GM19455 (cell line): ENCODE measurements around the gene SIM1.

Experiments
- ATAC-seq: cut with Tn5 transposase; IDR thresholded peaks from one replicate; pipeline ENCODE4 v1.9.1; 2021; ENCODE audit not compliant: unreplicated experiment

The SIM1 gene

DNA sequence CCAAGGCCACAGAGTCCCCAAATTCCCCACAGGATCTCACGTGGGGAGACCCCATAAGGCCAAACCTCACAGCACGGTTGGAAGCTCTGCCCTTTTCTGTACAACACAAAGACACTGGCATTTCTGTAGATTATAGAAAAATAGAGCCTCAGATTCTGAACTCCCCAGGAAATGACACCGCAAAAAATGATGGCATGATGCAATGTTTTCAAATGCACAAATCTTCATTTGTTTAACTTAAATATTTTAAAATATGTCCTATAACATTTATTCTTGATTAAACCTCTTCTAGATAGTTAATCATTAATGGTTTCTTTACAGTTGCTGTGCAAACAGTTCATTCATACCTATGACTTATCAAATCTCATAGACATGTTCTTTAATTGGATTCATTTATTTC lies 33.8 kb downstream of the SIM1 start:
- ATAC-seq, result no peak

- ATAC-seq, result no peak
Observed at GRCh38 chr6:100427452-100427851, 37.3 kb downstream of the SIM1 start.

DNA sequence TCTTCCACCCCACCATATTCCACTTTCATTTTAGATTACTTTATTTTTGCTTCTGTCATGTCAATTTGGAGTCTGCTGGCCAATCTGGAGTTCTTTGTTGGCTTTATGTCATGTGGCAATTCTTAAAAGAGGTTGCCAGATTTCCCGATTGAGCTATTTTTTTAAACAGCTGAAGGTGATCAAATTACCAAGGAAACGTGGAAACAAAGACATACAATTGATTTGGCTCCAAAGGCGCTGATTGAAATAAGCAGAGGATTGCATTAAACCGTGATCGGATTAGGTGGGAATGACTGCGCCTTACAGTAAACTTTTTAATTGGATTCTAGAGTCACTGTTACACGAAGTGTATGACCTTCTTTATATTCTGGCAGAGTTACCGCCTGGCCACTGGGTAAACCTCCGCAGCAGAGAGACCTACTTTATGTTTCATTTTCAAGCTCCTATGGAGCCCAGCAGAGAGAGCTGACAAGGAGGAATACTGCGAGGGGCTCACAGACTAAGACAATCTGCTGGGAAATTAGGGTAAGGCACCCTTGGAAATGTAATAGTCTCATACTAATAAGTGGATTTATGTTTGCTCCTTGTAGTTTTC lies 37.9 kb downstream of the SIM1 start:
- no peak for ATAC-seq

GRCh38 chr6:100426241-100426640 lies 38.5 kb downstream of the SIM1 start:
- no peak for ATAC-seq

- no peak for ATAC-seq
Observed at GRCh38 chr6:100420711-100421110, 44.0 kb downstream of the SIM1 start.

GRCh38 chr6:100417036-100417435 lies 47.7 kb downstream of the SIM1 start:
- ATAC-seq, result no peak

GRCh38 chr6:100415768-100416167 lies 49.0 kb downstream of the SIM1 start:
- ATAC-seq, result no peak

- ATAC-seq, result no peak
Observed at GRCh38 chr6:100412872-100413271, 51.8 kb downstream of the SIM1 start.

- ATAC-seq, result no peak
Observed at GRCh38 chr6:100404051-100404450, 60.7 kb downstream of the SIM1 start.

DNA sequence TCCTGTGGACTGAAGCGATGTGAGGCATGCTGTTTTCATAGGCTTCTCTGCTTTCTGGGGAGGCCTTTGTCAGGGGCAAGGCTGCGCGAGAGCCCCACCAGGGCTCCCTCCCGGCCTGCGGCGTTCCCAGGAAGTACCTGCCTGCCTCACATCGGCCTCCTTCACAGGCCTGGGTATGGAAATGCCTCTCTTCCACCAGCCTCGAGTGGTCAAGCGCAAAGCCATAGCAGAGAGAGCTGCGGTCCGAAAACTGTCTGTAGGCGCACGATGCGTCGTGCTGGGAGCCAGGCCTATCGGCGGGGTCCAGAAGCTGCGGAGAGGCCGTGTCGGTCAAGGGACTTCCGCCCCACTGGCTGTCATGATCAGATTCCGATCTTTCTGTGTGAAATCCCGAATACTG lies 71.2 kb downstream of the SIM1 start:
- ATAC-seq, result no peak

- ATAC-seq, result no peak
Observed at GRCh38 chr6:100392423-100392822, 72.3 kb downstream of the SIM1 start.

- ATAC-seq, result no peak
Observed at GRCh38 chr6:100388868-100389519, 75.7 kb downstream of the SIM1 start.

- ATAC-seq, result no peak
Observed at GRCh38 chr6:100382767-100383195, 81.9 kb downstream of the SIM1 start.

DNA sequence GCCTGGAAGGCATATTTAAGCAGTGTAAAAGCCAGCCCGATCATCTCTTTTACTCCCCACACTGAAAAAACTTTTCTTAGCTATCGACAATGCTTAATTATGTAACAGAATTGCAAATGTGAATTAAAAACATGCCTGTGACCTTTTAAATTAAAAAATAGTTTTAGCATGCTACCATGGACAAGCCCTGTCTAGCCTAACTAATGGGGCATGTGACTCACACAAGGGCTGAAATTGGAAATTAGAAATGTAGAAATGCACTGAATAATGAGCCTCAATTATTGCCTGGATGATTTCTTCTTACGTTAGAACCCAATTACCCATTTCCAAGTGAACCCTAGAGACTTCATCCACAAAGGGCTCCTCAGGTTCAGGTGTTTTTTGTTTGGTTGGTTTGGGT lies 82.7 kb downstream of the SIM1 start:
- no peak for ATAC-seq

DNA sequence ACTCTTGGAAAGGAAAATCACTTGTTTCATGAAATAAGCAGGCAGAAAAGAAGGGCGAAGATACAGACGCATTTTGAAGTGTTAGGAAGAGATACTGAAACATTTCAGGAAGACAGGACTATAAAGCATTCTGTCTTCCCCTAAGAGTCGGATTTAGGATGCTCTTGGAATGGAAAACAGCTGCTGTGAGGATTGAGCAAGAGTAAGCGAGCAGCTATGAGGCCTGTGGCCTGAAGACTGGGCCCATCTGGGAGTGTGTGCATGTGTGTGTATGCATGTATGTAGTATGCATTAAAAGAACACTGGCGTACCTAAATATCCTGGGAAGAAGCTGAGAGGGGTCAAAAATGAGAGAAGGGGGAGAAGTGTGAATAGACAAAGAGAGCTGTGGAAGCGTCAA lies 83.6 kb downstream of the SIM1 start:
- no peak for ATAC-seq

- no peak for ATAC-seq
Observed at GRCh38 chr6:100379386-100379785, 85.3 kb downstream of the SIM1 start.

DNA sequence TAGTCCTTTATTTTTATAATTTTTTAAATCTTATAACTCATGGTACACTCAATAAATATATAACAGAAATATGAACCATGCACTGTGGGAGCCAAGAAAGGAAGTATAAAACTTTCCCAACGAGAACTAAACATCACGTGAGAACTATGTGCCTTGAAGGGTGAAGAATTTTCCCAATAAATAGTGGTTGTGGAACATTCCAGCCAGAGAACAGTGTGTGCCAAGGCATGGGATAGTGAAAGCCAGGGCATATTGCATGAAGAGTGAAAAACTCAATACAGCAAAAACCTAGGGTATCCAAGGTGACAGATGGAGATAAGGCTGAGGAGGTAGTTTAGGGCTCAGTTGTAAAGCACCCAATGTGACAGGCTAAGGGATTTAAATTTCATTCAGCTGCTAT lies 86.1 kb downstream of the SIM1 start:
- no peak for ATAC-seq

DNA sequence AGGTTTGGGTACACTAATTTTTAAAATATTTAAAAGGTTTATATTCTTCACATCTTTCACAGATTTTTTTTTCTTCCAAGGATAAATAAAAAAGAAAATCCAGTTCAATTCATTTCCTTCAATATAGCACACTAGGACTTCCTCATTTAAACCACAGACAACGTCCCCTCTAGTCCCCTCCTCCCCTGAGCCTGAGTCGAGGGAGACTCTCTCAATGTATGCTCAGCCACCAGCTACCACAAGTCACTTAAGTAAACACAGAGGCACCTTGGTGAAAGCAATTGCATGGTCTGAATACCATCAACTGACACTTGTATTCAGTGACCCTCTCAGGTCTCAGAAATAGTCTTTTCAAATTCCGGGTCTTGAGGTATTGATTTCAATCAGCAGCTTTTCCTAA lies 88.6 kb downstream of the SIM1 start:
- no peak for ATAC-seq

DNA sequence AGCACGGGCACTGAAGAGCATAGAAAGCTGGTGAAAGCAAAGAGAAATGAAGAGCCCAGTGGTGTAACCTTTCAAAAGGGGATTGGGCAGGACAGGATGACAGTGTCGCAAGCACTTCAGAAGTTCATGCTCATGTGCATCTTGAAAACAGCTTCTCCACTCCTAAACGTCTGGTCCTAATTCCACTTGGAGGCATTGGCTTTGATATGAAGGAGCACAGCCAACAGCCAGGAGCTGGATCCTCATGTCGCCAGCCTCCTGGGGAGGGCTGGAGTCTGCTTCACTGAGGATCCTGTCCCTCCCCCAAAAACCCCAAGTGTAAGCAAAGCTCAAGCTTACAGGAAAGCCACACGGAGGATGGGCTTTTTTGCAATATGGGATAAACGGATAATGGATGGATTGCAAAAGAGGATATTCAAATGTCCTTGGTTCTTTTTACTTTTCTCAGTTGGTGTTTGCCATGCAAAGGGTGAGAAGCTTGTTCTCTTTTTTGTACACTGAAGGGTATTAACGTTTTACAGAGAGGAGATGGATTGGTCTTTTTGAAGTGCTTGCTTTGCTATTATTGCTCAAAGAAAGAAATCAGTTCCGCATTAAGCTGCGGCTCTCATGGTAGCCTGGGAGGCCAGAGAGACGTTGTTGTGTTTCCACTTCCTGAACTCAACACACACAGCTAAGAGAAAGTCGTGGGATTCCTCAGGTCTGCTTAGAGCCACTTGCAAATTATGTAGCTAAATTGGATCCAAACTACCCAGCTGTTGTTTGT lies 92.2 kb downstream of the SIM1 start:
- ATAC-seq, result no peak

GRCh38 chr6:100371591-100371990 lies 93.1 kb downstream of the SIM1 start:
- ATAC-seq, result no peak

DNA sequence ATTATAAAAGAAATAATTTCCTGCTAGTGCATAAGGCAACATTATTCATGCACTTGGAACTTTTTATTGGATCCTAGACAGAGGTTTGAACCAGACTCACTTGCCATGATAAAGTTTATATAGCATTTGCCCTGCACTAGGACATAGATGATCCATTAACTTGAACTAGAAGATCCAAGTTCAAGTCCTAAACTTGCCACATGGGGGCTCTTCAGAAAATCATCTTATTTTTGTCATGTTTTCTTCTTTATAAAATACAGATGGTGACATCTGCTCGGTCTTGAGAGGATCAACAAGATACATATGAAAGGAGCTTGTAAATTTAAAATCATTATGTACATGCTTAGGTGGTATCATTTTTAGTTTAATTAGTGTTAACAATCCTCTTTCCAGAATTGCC lies 94.5 kb downstream of the SIM1 start:
- no peak for ATAC-seq

GRCh38 chr6:100366419-100366818 lies 98.3 kb downstream of the SIM1 start:
- no peak for ATAC-seq
